DOHH2 (cell line): ENCODE data around the gene VPS37D.

Experiments used
- H3F3A ChIP-seq: fragments of 200-600 bp; sonication (generic), shearing (Covaris generic); 2 replicates; pipeline ENCODE4 v1.6.0; 2016; ENCODE audit warnings: antibody characterized with exemption, mild to moderate bottlenecking; ENCODE audit not compliant: control insufficient read depth, insufficient read depth
- H3K27ac ChIP-seq: fragments of 200-600 bp; sonication (generic); 2 replicates; pipeline ENCODE4 v1.5.1; 2014; ENCODE audit warnings: low read depth, mild to moderate bottlenecking, low read length, moderate library complexity
- H3K27me3 ChIP-seq: fragments of 200-600 bp; sonication (generic); 2 replicates; pipeline ENCODE4 v1.6.1; 2014; ENCODE audit warnings: mild to moderate bottlenecking, low read length, mixed read lengths; ENCODE audit not compliant: control insufficient read depth
- H3K36me3 ChIP-seq: fragments of 200-600 bp; sonication (generic); 2 replicates; pipeline ENCODE4 v1.6.1; 2014; ENCODE audit warnings: mild to moderate bottlenecking, low read length, moderate library complexity, mixed read lengths; ENCODE audit not compliant: control insufficient read depth
- H3K4me1 ChIP-seq: fragments of 200-600 bp; sonication (generic); 2 replicates; pipeline ENCODE4 v1.6.1; 2014; ENCODE audit warnings: mild to moderate bottlenecking, low read length, mixed read lengths; ENCODE audit not compliant: control insufficient read depth
- H3K4me2 ChIP-seq: fragments of 200-600 bp; sonication (generic); 2 replicates; pipeline ENCODE4 v1.6.0; 2014; ENCODE audit warnings: mild to moderate bottlenecking, low read length, moderate library complexity
- H3K4me3 ChIP-seq: fragments of 200-600 bp; sonication (generic); 2 replicates; pipeline ENCODE4 v1.5.1; 2014; ENCODE audit warnings: mild to moderate bottlenecking, low read length, mixed read lengths
- H3K79me2 ChIP-seq: fragments of 200-600 bp; sonication (generic); 2 replicates; pipeline ENCODE4 v1.6.1; 2014; ENCODE audit warnings: mild to moderate bottlenecking, low read length, mixed read lengths; ENCODE audit not compliant: control insufficient read depth
- H3K9me2 ChIP-seq: fragments of 200-600 bp; sonication (generic); replicated peaks from 2 replicates; pipeline ENCODE4 v1.6.1; 2014; ENCODE audit warnings: mild to moderate bottlenecking, low read length, mixed read lengths; ENCODE audit not compliant: control insufficient read depth
- H3K9me3 ChIP-seq: fragments of 200-600 bp; sonication (generic); 2 replicates; pipeline ENCODE4 v1.6.1; 2014; ENCODE audit warnings: antibody characterized with exemption, low read length, mixed read lengths; ENCODE audit not compliant: control insufficient read depth, insufficient read depth
- H4K20me1 ChIP-seq: fragments of 200-600 bp; sonication (generic); 2 replicates; pipeline ENCODE4 v1.6.0; 2014; ENCODE audit warnings: low read depth, mild to moderate bottlenecking, antibody characterized with exemption, low read length, moderate library complexity; ENCODE audit not compliant: control insufficient read depth, insufficient read depth
- EZH2phosphoT487 ChIP-seq: fragments of 200-600 bp; sonication (generic); IDR thresholded peaks from 2 replicates; pipeline ENCODE4 v1.6.1; 2017; ENCODE audit warnings: borderline replicate concordance, mild to moderate bottlenecking, antibody characterized with exemption, low read length, moderate library complexity, mixed read lengths
- TF ChIP-seq, protein P1 (sequence below): fragments of 200-600 bp; sonication (generic); IDR thresholded peaks from one replicate; pipeline ENCODE4 v1.5.1; 2014; ENCODE audit warnings: antibody characterized with exemption, mild to moderate bottlenecking, low read depth, low read length; ENCODE audit not compliant: poor library complexity, severe bottlenecking

Gene VPS37D

DNA sequence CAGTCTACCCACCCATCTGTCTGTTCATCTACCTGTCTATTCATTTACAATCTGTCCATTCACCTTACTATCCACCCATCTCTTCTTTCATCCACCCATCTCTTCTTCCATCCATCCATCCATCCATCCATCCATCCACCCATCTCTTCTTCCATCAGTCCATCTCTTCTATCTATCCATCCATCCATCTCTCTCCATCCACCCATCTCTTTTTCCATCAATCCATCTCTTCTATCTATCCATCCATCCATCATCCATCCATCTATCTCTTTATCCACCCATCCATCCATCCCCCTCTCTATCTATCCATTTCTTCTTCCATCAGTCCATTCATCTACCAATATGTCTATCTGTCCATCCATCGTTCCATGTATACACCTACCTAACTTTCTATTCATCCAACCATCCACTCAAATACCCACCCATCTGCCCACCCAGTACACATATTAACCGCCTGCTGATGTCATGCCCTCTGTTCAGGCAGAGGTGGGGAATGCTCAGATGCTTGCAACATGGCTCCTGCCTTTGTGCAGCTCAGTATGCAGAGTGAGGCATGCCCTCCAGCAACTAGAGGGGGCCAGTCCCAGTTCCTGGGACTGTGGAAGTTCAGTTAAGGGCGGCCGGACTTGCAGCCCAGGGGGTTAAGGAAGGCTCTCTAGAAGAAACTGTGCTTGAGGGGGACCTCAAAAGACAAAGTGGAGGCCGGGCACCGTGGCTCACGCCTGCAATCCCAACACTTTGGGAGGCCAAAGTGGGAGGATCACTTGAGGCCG is 32.0 kb upstream of the VPS37D start:
- Histone ChIP-seq H3K27ac (no peak overlapping the region), H3K9me3 (no peaks in the 10 kb centered on the region), H3K4me2 (no peak overlapping the region), H3F3A (no peaks in the 10 kb centered on the region), H3K36me3 (no peaks in the 10 kb centered on the region), H3K27me3 (peaks cover 23% of the 10 kb centered on the region; the same call in 1 of the 2 replicates), H3K9me2 (no peaks in the 10 kb centered on the region), H4K20me1 (no peaks in the 10 kb centered on the region), H3K79me2 (no peaks in the 10 kb centered on the region), H3K4me3 (no peak overlapping the region), H3K4me1 (no peaks in the 10 kb centered on the region)
- TF ChIP-seq, protein P1, sequence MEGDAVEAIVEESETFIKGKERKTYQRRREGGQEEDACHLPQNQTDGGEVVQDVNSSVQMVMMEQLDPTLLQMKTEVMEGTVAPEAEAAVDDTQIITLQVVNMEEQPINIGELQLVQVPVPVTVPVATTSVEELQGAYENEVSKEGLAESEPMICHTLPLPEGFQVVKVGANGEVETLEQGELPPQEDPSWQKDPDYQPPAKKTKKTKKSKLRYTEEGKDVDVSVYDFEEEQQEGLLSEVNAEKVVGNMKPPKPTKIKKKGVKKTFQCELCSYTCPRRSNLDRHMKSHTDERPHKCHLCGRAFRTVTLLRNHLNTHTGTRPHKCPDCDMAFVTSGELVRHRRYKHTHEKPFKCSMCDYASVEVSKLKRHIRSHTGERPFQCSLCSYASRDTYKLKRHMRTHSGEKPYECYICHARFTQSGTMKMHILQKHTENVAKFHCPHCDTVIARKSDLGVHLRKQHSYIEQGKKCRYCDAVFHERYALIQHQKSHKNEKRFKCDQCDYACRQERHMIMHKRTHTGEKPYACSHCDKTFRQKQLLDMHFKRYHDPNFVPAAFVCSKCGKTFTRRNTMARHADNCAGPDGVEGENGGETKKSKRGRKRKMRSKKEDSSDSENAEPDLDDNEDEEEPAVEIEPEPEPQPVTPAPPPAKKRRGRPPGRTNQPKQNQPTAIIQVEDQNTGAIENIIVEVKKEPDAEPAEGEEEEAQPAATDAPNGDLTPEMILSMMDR = no peak
- TF ChIP-seq EZH2phosphoT487 = no peak

DNA sequence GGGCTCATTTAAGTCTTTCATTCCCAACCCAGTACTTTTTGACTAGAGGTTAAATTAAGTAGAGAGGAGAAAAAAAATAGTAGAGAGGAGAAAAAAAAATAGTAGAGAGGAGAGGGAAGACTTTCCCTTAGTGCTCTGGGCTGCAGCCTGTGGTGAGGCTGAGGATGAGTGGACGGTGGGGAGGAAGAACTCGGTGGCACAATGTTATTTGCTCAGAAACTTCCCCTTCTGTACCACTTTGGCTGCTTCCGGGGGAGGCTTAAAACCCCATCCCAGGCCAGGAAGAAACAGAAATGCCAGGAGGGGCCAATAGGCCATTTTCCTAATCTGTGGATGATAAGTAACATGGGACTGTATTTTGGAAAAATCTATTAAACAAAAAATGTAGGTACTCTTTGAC is 28.7 kb upstream of the VPS37D start:
- Histone ChIP-seq H3K9me3 (peaks cover 4% of the 10 kb centered on the region; the same call in 1 of the 2 replicates), H3K4me2 (no peak overlapping the region)

DNA sequence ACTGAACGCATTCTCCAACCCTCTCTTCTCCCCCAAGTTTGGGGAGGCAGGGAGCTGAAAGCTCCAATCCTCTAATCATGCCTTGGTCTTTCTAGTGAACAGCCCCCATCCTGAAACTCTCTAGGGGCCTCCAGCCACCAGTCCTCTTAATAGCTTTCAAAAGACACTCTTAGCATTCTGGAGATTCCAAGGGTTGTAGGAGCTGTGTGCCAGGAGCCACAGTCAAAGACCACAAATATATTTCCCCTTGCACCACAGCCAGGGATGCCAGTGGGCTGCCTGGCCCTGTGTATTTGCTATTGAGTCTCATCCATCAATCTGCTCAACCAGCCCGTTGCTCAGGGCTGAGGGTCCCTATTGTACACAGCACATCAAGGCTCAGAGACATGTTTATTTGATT is 24.8 kb upstream of the VPS37D start:
- H3K36me3 ChIP-seq = no peaks in the 10 kb centered on the region
- peaks cover 36% of the 10 kb centered on the region for H3K27me3 ChIP-seq
- no peak overlapping the region for H3K4me2 ChIP-seq
- no peaks in the 10 kb centered on the region for H3K9me2 ChIP-seq
- peaks cover under 1% of the 10 kb centered on the region for H3K4me1 ChIP-seq
- H3K9me3 ChIP-seq = peaks cover 4% of the 10 kb centered on the region; the same call in 1 of the 2 replicates
- 0 out of 2 replicates have a peak, but pooled peaks cover 3% of the 10 kb centered on the region for H4K20me1 ChIP-seq
- H3F3A ChIP-seq = no peaks in the 10 kb centered on the region
- H3K79me2 ChIP-seq = no peaks in the 10 kb centered on the region
- no peak overlapping the region for H3K27ac ChIP-seq
- no peak overlapping the region for H3K4me3 ChIP-seq
- TF ChIP-seq, protein P1 = no peak
- no peak for TF ChIP-seq EZH2phosphoT487

More for the DNA sequence above, 28.7 kb upstream of the VPS37D start:
- no peaks in the 10 kb centered on the region for H3K36me3 ChIP-seq
- peaks cover 14% of the 10 kb centered on the region; the same call in 1 of the 2 replicates for H3K27me3 ChIP-seq
- H3K4me3 ChIP-seq = no peak overlapping the region
- H3F3A ChIP-seq = no peaks in the 10 kb centered on the region
- H4K20me1 ChIP-seq = no peaks in the 10 kb centered on the region
- H3K27ac ChIP-seq = no peak overlapping the region
- H3K4me1 ChIP-seq = no peaks in the 10 kb centered on the region
- no peaks in the 10 kb centered on the region for H3K9me2 ChIP-seq
- H3K79me2 ChIP-seq = no peaks in the 10 kb centered on the region
- TF ChIP-seq, protein P1 = no peak
- no peak for TF ChIP-seq EZH2phosphoT487
